IMR-90 (cell line): ENCODE data around the gene DDR1. TPM values are rescaled to one million over a fixed set of nuclear protein-coding genes. Genes with fewer than 3 reads are reported as not detected.

Source experiments
- ATAC-seq: fragments of 200-7000 bp; cut with Tn5 transposase; 2 replicates; pipeline ENCODE4 v1.9.1; 2020; ENCODE audit warnings: low read depth, mild to moderate bottlenecking, moderate library complexity
- BruUV-seq: library from RNA; stranded (reverse); fragments of 400-500 nt; replicated peaks from 2 replicates; lab custom pipeline; 2021; lab: Mats Ljungman, UMichigan
- CTCF ChIA-PET: fragments of 300-600 bp; formaldehyde crosslinking; extraction: SDS; loops from one replicate; lab custom pipeline; 2021; ENCODE audit warnings: antibody characterized with exemption; lab: Yijun Ruan, JAX
- POLR2A ChIA-PET: fragments of 300-600 bp; sonication (Branson Sonifier 250); formaldehyde crosslinking; loops from one replicate; lab custom pipeline; 2022; ENCODE audit warnings: antibody characterized with exemption; ENCODE audit not compliant: unreplicated experiment; lab: Charles Lee
- DNase-seq: peaks from one replicate; pipeline ENCODE4 v3.0.0; 2013
- H2AFZ ChIP-seq: replicated peaks from 2 replicates; pipeline ENCODE3; 2013; ENCODE audit warnings: low read length, mild to moderate bottlenecking; ENCODE audit not compliant: poor library complexity
- H2AK5ac ChIP-seq: 2 replicates; pipeline ENCODE4 v1.6.1; 2013; ENCODE audit warnings: low read depth, low read length, inconsistent platforms
- H2AK9ac ChIP-seq: replicated peaks from 2 replicates; pipeline ENCODE3; 2013; ENCODE audit warnings: mild to moderate bottlenecking, low read depth, low read length, moderate library complexity; ENCODE audit not compliant: poor library complexity
- H2BK120ac ChIP-seq: 2 replicates; pipeline ENCODE4 v1.6.1; 2013; ENCODE audit warnings: low read depth, low read length, inconsistent platforms
- H2BK15ac ChIP-seq: 3 replicates; pipeline ENCODE4 v1.6.1; 2013; ENCODE audit warnings: low read depth, low read length, inconsistent platforms
- H2BK20ac ChIP-seq: 2 replicates; pipeline ENCODE4 v1.6.1; 2013; ENCODE audit warnings: low read depth, mild to moderate bottlenecking, inconsistent platforms, low read length, moderate library complexity
- H2BK5ac ChIP-seq: 2 replicates; pipeline ENCODE4 v1.6.1; 2013; ENCODE audit warnings: mild to moderate bottlenecking, low read depth, low read length, inconsistent platforms; ENCODE audit not compliant: poor library complexity, severe bottlenecking
- H3K14ac ChIP-seq: replicated peaks from 2 replicates; pipeline ENCODE4 v1.6.1; 2013; ENCODE audit warnings: low read depth, low read length, inconsistent platforms
- H3K18ac ChIP-seq: 2 replicates; pipeline ENCODE4 v1.6.1; 2013; ENCODE audit warnings: low read depth, low read length, control low read depth
- H3K23ac ChIP-seq: 2 replicates; pipeline ENCODE4 v1.6.1; 2013; ENCODE audit warnings: low read depth, low read length, inconsistent platforms
- H3K27ac ChIP-seq: 2 replicates; pipeline ENCODE4 v1.5.1; 2013; ENCODE audit warnings: mild to moderate bottlenecking, control low read depth, low read length; ENCODE audit not compliant: insufficient read depth
- H3K27me3 ChIP-seq: 2 replicates; pipeline ENCODE4 v1.6.1; 2013; ENCODE audit warnings: low read length; ENCODE audit not compliant: control insufficient read depth, insufficient read depth
- H3K36me3 ChIP-seq: 2 replicates; pipeline ENCODE4 v1.6.1; 2013; ENCODE audit warnings: low read length, mixed read lengths; ENCODE audit not compliant: control insufficient read depth, insufficient read depth
- H3K4ac ChIP-seq: 2 replicates; pipeline ENCODE4 v1.6.1; 2013; ENCODE audit warnings: low read depth, low read length, inconsistent platforms
- H3K4me1 ChIP-seq: 2 replicates; pipeline ENCODE4 v1.6.1; 2013; ENCODE audit warnings: low read length, mixed read lengths; ENCODE audit not compliant: control insufficient read depth, insufficient read depth
- H3K4me2 ChIP-seq: 2 replicates; pipeline ENCODE4 v1.6.1; 2013; ENCODE audit warnings: low read depth, mild to moderate bottlenecking, control low read depth, low read length, moderate library complexity
- H3K4me3 ChIP-seq: 2 replicates; pipeline ENCODE4 v1.5.1; 2013; ENCODE audit warnings: low read depth, mild to moderate bottlenecking, control low read depth, low read length, moderate library complexity; ENCODE audit not compliant: insufficient read depth
- H3K56ac ChIP-seq: 2 replicates; pipeline ENCODE4 v1.6.1; 2013; ENCODE audit warnings: low read length, inconsistent platforms; ENCODE audit not compliant: insufficient read depth; ENCODE audit errors: extremely low read depth
- H3K79me1 ChIP-seq, 2 experiments: 2 replicates each; pipeline ENCODE4 v1.6.1; 2013; ENCODE audit warnings: low read length in 2 of 2, inconsistent platforms in 1 of 2, low read depth in 1 of 2
- H3K9ac ChIP-seq: 2 replicates; pipeline ENCODE4 v1.6.1; 2013; ENCODE audit warnings: low read depth, low read length, control low read depth
- H3K9me1 ChIP-seq: 2 replicates; pipeline ENCODE4 v1.6.1; 2013; ENCODE audit warnings: low read length, inconsistent platforms; ENCODE audit not compliant: insufficient read depth
- H3K9me3 ChIP-seq: 2 replicates; pipeline ENCODE4 v1.6.1; 2013; ENCODE audit warnings: low read length; ENCODE audit not compliant: control insufficient read depth, insufficient read depth
- H4K20me1 ChIP-seq: 2 replicates; pipeline ENCODE4 v1.6.1; 2013; ENCODE audit warnings: low read length, inconsistent platforms; ENCODE audit not compliant: insufficient read depth
- H4K5ac ChIP-seq: 2 replicates; pipeline ENCODE4 v1.6.1; 2013; ENCODE audit warnings: mild to moderate bottlenecking, low read depth, low read length, control low read depth
- H4K8ac ChIP-seq, 2 experiments: 2 replicates each; pipeline ENCODE4 v1.6.1; 2013; ENCODE audit warnings: low read depth in 2 of 2, low read length in 2 of 2, control low read depth in 1 of 2, inconsistent platforms in 1 of 2
- H4K91ac ChIP-seq: 2 replicates; pipeline ENCODE4 v1.6.1; 2013; ENCODE audit warnings: low read depth, low read length, inconsistent platforms; ENCODE audit not compliant: insufficient read depth
- WGBS, 2 experiments: methylation state at CpG; one replicate each; pipeline versions ENCODE4 v1.1.5 to v1.1.7; 2013; ENCODE audit warnings: missing lambda C conversion rate in 2 of 2; ENCODE audit not compliant: insufficient read length in 1 of 2; ENCODE audit errors: extremely low coverage in 2 of 2; 5-methylcytosine and 5-hydroxymethylcytosine counted together
- dilution Hi-C: fragments of 300-500 bp; cut with HindIII; formaldehyde crosslinking; loops from one replicate; pipeline ENCODE4 v1.14.3; 2018; ENCODE audit warnings: low sequenced_read_pairs; ENCODE audit not compliant: unreplicated experiment
- in situ Hi-C: fragments of 300-500 bp; cut with MboI; formaldehyde crosslinking; loops from 3 replicates; pipeline ENCODE4 v1.14.3; 2019; ENCODE audit warnings: low sequenced_read_pairs, inconsistent platforms, mixed read lengths
- intact Hi-C: fragments of 100-400 bp; cut with micrococcal nuclease; formaldehyde crosslinking; loops from 2 replicates; pipeline ENCODE4 v1.10.0; 2022
- polyA plus RNA-seq, 3 experiments: library from polyadenylated mRNA; depleted of rRNA; stranded (reverse); fragments of >200 nt; gene quantifications; 2 replicates each; pipeline ENCODE4 v1.2.3, GENCODE V29; 2012; ENCODE audit warnings: low replicate concordance in 1 of 3
- total RNA-seq: library from RNA; depleted of rRNA; stranded (reverse); fragments of >200 nt; gene quantifications from 2 replicates; pipeline ENCODE4 v1.2.3, GENCODE V29; 2012
- TF ChIP-seq, protein P1 (sequence below): fragments of 150-350 bp; IDR thresholded peaks from 2 replicates; pipeline ENCODE4 v1.6.1; 2016; ENCODE audit warnings: low read depth, mild to moderate bottlenecking, low read length, moderate library complexity, borderline replicate concordance

The DDR1 gene
- total and polyA plus RNA-seq, 2 of the 4 experiments (the other 2 are of a cell fraction), result 5.6 to 19.6 TPM

DNA sequence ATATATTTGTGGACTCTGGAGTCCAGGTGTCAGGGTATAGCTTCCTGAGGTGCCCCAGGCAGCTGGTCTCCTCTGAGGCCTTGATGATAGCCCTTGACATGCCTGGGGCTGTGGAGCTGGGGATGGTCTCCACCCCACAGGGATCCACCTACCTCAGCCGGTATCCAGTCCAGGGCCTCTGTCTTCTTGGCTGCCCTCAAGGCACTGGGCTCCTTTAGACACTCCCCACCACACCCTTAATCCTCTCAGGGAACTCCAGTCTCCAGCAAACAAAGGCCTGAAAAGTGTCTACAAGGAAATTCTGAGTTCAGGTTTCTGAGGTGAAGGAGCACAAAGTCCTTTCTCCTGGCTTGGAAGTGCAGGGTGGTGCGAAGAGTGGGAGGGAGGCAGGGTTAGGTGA is 44.6 kb upstream of the DDR1 start:
- intact Hi-C loops (no loop called here), dilution Hi-C loops (no loop called here), in situ Hi-C loops (loop anchor here (5.0 kb wide), 1 partner anchor 33 kb away; no protein-coding TSS in a partner anchor)
- Histone ChIP-seq H3K36me3 (no peaks in the 10 kb centered on the region), H2AK5ac (no peak overlapping the region), H3K4me3 (no peak overlapping the region), H2AFZ (no peak overlapping the region), H3K56ac (no peak overlapping the region), H3K4me1 (peaks cover 17% of the 10 kb centered on the region), H3K4me2 (no peak overlapping the region), H3K4ac (no peak overlapping the region), H3K18ac (no peak overlapping the region), H4K20me1 (no peaks in the 10 kb centered on the region), H2BK120ac (no peak overlapping the region), H3K9me1 (peaks cover 4% of the 10 kb centered on the region; the same call in 1 of the 2 replicates), H2BK5ac (no peak overlapping the region), H2AK9ac (no peak overlapping the region), H4K5ac (no peak overlapping the region), H3K27me3 (peaks cover 4% of the 10 kb centered on the region), H4K8ac (no peak overlapping the region), H3K79me1 (no peaks in the 10 kb centered on the region), H3K14ac (no peak overlapping the region), H3K9ac (no peak overlapping the region), H4K91ac (no peak overlapping the region), H3K27ac (no peak overlapping the region), H2BK20ac (no peak overlapping the region), H2BK15ac (no peak overlapping the region), H3K9me3 (no peaks in the 10 kb centered on the region), H3K23ac (no peak overlapping the region)
- TF ChIP-seq, protein P1, sequence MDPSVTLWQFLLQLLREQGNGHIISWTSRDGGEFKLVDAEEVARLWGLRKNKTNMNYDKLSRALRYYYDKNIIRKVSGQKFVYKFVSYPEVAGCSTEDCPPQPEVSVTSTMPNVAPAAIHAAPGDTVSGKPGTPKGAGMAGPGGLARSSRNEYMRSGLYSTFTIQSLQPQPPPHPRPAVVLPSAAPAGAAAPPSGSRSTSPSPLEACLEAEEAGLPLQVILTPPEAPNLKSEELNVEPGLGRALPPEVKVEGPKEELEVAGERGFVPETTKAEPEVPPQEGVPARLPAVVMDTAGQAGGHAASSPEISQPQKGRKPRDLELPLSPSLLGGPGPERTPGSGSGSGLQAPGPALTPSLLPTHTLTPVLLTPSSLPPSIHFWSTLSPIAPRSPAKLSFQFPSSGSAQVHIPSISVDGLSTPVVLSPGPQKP, result no peak
- DNase-seq (no peak), ATAC-seq (no peak)
- ChIA-PET CTCF (no interaction called here), POLR2A (interaction anchor here (0.6 kb wide), 1 partner anchor 45 kb away, joined by 3 read pairs; the partner anchor contains the start of gene DDR1)
- WGBS, 2 experiments, result no CpG with 5 or more reads among the region's 2 CpGs
- no TSS peak for BruUV-seq
